GM23338 (cell line): ENCODE data around the gene CAPNS1.

Experiments
- EZH2 ChIP-seq: fragments of 200-600 bp; sonication (generic); IDR thresholded peaks from one replicate; pipeline ENCODE4 v1.8.0; 2017; ENCODE audit warnings: antibody characterized with exemption, mild to moderate bottlenecking, low read depth; ENCODE audit not compliant: unreplicated experiment
- POLR2AphosphoS5 ChIP-seq: IDR thresholded peaks from 2 replicates; pipeline ENCODE4 v1.6.1; 2016; ENCODE audit warnings: antibody characterized with exemption, low read depth

DNA sequence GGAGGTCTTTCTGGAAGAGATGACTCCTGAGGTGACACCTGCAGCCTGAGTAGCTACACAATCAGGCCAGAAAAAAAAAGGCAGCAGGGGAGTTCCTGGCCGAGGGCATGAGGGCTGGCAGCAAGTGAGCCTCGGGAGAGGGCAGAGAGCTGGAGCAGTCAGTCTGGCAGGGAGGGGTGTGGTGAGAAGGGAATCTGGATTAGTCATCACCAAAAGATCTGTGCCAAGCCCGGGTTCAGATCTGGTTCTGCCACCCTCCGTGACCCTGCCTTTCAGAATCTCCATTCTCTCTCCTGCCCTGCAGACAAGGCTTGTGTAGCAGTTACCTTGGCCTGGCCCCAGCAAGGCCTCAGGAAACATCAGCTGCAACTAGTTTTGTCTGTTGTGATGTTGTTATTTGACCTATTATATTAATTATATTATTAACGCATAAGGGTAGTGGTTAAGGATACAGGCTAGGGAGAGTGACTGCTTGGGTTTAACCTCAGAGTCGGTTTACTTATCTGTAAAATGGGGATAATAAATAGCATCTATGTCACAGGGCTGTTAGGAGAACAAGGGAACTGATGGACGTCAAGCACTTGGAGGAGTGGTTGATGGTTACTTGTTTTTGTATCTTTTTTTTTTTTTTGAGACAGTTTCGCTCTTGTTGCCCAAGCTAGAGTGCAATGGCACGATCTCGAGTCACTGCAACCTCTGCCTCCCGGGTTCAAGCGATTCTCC, 2.7 kb upstream of the CAPNS1 start:
- no peak for TF ChIP-seq EZH2
- TF ChIP-seq POLR2AphosphoS5, result no peak
